DND-41 (cell line): ENCODE measurements around the gene KRT24.

Source experiments
- ATAC-seq: fragments of 200-7000 bp; cut with Tn5 transposase; 3 replicates; pipeline ENCODE4 v1.9.1; 2021; ENCODE audit warnings: low read depth; ENCODE audit not compliant: insufficient read depth
- DNase-seq: peaks from one replicate; pipeline ENCODE4 v3.0.0-alpha.2; 2020
- H2AFZ ChIP-seq: 2 replicates; pipeline ENCODE4 v1.6.0; 2012; ENCODE audit warnings: low read depth, low read length
- H3K27ac ChIP-seq: 2 replicates; pipeline ENCODE4 v1.5.1; 2012; ENCODE audit warnings: low read length, inconsistent platforms
- H3K27me3 ChIP-seq: fragments of 200-600 bp; sonication (generic); 2 replicates; pipeline ENCODE4 v1.6.0; 2012; ENCODE audit warnings: low read length, mild to moderate bottlenecking, inconsistent platforms; ENCODE audit not compliant: insufficient read depth, poor library complexity
- H3K36me3 ChIP-seq: 2 replicates; pipeline ENCODE4 v1.5.1; 2012; ENCODE audit warnings: low read length, inconsistent platforms; ENCODE audit not compliant: insufficient read depth
- H3K4me1 ChIP-seq: 2 replicates; pipeline ENCODE4 v1.5.1; 2012; ENCODE audit warnings: mild to moderate bottlenecking, low read length; ENCODE audit not compliant: insufficient read depth
- H3K4me2 ChIP-seq: 2 replicates; pipeline ENCODE4 v1.6.0; 2012; ENCODE audit warnings: mild to moderate bottlenecking, moderate library complexity, low read length, inconsistent platforms; ENCODE audit not compliant: insufficient read depth
- H3K4me3 ChIP-seq, 2 experiments: fragments of 200-600 bp in 1 of 2; shearing (Covaris generic) in 1 of 2; 2 replicates each; pipeline ENCODE4 v1.5.1; 2012 to 2016; ENCODE audit warnings: inconsistent platforms in 2 of 2, low read length in 2 of 2, mild to moderate bottlenecking in 2 of 2, low read depth in 1 of 2, moderate library complexity in 1 of 2
- H3K79me2 ChIP-seq: 2 replicates; pipeline ENCODE4 v1.6.0; 2012; ENCODE audit warnings: low read length, inconsistent platforms; ENCODE audit not compliant: insufficient read depth
- H3K9ac ChIP-seq: 2 replicates; pipeline ENCODE4 v1.6.0; 2012; ENCODE audit warnings: low read depth, mild to moderate bottlenecking, inconsistent platforms, low read length, moderate library complexity
- H3K9me3 ChIP-seq: 2 replicates; pipeline ENCODE4 v1.5.1; 2012; ENCODE audit warnings: low read length, moderate library complexity, mild to moderate bottlenecking, inconsistent platforms; ENCODE audit not compliant: insufficient read depth, severe bottlenecking
- H4K20me1 ChIP-seq: 2 replicates; pipeline ENCODE4 v1.6.0; 2012; ENCODE audit warnings: low read length; ENCODE audit not compliant: insufficient read depth
- EZH2 ChIP-seq: IDR thresholded peaks from 3 replicates; pipeline ENCODE4 v1.6.1; 2012; ENCODE audit warnings: borderline replicate concordance, low read depth, mild to moderate bottlenecking, moderate library complexity, low read length, inconsistent platforms; ENCODE audit not compliant: severe bottlenecking
- TF ChIP-seq, protein P1 (sequence below): IDR thresholded peaks from 2 replicates; pipeline ENCODE4 v1.5.1; 2012; ENCODE audit warnings: borderline replicate concordance, low read length, moderate library complexity, mild to moderate bottlenecking; ENCODE audit not compliant: poor library complexity, severe bottlenecking; ENCODE audit errors: extremely low read depth

Gene KRT24

DNA sequence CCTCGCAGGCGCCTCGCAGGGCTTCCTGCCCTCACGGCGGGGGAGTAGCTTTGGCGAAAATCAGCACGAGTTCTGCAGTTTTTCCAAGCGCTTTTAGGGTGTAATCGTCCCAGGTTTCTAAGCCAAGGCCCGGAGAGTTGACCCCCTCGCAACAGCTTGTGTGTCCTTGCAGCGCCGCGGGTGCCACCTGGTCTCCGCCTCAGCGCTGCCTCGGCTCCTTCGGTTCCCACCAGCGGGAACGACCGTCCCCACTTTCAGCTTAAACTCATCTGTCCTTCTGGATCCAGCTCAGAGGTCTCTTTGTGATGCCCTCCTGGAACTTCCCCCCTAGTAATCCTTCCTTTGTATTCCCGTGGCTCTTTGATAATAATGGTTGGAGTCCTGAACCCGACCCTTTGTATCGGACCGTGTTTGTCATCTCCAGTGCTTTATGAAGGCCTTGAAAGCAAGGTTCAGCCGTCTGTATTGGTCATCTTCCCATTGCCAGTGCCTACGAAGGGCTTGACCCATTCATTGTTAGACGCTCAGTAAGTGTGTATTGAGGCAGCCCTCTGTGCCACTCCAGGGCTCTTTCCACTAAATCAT, 55.1 kb downstream of the KRT24 start:
- Histone ChIP-seq H3K36me3 (peaks cover 32% of the 10 kb centered on the region), H3K4me3 (peak overlapping the region; percentile 77 to 81), H3K9ac (peak overlapping the region; percentile 96), H3K4me2 (peak overlapping the region; percentile 83), H4K20me1 (peaks cover 12% of the 10 kb centered on the region; the same call in 1 of the 2 replicates), H3K79me2 (peaks cover 55% of the 10 kb centered on the region), H3K27ac (peak overlapping the region; percentile 98), H2AFZ (peak overlapping the region; percentile 96), H3K4me1 (peaks cover 42% of the 10 kb centered on the region), H3K27me3 (no peaks in the 10 kb centered on the region), H3K9me3 (no peaks in the 10 kb centered on the region)
- TF ChIP-seq EZH2, result no peak
- TF ChIP-seq, protein P1, sequence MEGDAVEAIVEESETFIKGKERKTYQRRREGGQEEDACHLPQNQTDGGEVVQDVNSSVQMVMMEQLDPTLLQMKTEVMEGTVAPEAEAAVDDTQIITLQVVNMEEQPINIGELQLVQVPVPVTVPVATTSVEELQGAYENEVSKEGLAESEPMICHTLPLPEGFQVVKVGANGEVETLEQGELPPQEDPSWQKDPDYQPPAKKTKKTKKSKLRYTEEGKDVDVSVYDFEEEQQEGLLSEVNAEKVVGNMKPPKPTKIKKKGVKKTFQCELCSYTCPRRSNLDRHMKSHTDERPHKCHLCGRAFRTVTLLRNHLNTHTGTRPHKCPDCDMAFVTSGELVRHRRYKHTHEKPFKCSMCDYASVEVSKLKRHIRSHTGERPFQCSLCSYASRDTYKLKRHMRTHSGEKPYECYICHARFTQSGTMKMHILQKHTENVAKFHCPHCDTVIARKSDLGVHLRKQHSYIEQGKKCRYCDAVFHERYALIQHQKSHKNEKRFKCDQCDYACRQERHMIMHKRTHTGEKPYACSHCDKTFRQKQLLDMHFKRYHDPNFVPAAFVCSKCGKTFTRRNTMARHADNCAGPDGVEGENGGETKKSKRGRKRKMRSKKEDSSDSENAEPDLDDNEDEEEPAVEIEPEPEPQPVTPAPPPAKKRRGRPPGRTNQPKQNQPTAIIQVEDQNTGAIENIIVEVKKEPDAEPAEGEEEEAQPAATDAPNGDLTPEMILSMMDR, result no peak
- DNase-seq, result no peak
- ATAC-seq, result peak; percentile 39
